ENCODE measurements around the gene FGF14.

FGF14 gene

GRCh38 chr13:102312841-102313240 is 89.0 kb downstream of the FGF14 start (continued):
- TF ChIP-seq REST (tag by site-specific recombination; IDR thresholded peaks at IDR 0.05) (no peak), ZNF623 (tag by site-specific recombination; IDR thresholded peaks at IDR 0.05) (no peak)

- no peak overlapping the region for H3K4me3 ChIP-seq (ENCODE audit: low read depth, low read length)
- no peak overlapping the region for H3K27ac ChIP-seq (ENCODE audit: extremely low read depth, low read depth, low read length)
- no peaks in the 10 kb centered on the region for H3K4me1 ChIP-seq (ENCODE audit: control insufficient read depth, insufficient read depth, low read length)
- no peaks in the 10 kb centered on the region for H3K36me3 ChIP-seq (ENCODE audit: control insufficient read depth in 2 of 2, insufficient read depth in 1 of 2, low read length in 2 of 2)
- ChIA-PET CTCF (no interaction called here), POLR2A (no interaction called here)
- TF ChIP-seq ZNF10 (tag by site-specific recombination; IDR thresholded peaks at IDR 0.05) (no peak), ZNF707 (tag by site-specific recombination; IDR thresholded peaks at IDR 0.05) (no peak), ZNF138 (tag by site-specific recombination; IDR thresholded peaks at IDR 0.05; ENCODE audit: borderline replicate concordance) (no peak)
- no peaks in the 10 kb centered on the region for H3K9me3 ChIP-seq (ENCODE audit: control insufficient read depth, insufficient read depth, low read depth, low read length)
These were observed 89.9 kb downstream of the FGF14 start for GRCh38 chr13:102311901-102312300.

GRCh38 chr13:102311419-102311796 is 90.4 kb downstream of the FGF14 start:
- no peak overlapping the region for H3K4me3 ChIP-seq (ENCODE audit: low read depth, low read length)
- no peak overlapping the region for H3K27ac ChIP-seq (ENCODE audit: extremely low read depth, low read depth, low read length)
- ChIA-PET CTCF (no interaction called here), POLR2A (no interaction called here)
- no peaks in the 10 kb centered on the region for H3K36me3 ChIP-seq (ENCODE audit: control insufficient read depth in 2 of 2, insufficient read depth in 1 of 2, low read length in 2 of 2)
- H3K4me1 ChIP-seq (ENCODE audit: control insufficient read depth, insufficient read depth, low read length) = no peaks in the 10 kb centered on the region
- H3K9me3 ChIP-seq (ENCODE audit: control insufficient read depth, insufficient read depth, low read depth, low read length) = no peaks in the 10 kb centered on the region
- TF ChIP-seq MYNN (tag by site-specific recombination; IDR thresholded peaks at IDR 0.05; ENCODE audit: borderline replicate concordance) (no peak), ZFHX2 (tag by site-specific recombination; conservative IDR thresholded peaks at IDR 0.05) (no peak), ZNF169 (tag by site-specific recombination; IDR thresholded peaks at IDR 0.05) (no peak), ZNF747 (tag by site-specific recombination; IDR thresholded peaks at IDR 0.05) (no peak), ZNF488 (tag by site-specific recombination; IDR thresholded peaks at IDR 0.05) (no peak), ZNF664 (tag by site-specific recombination; IDR thresholded peaks at IDR 0.05) (no peak)

GRCh38 chr13:102310691-102311418 is 91.0 kb downstream of the FGF14 start:
- Histone ChIP-seq H3K4me1 (ENCODE audit: control insufficient read depth, insufficient read depth, low read length) (no peaks in the 10 kb centered on the region), H3K4me3 (ENCODE audit: low read depth, low read length) (no peak overlapping the region), H3K9me3 (ENCODE audit: control insufficient read depth, insufficient read depth, low read depth, low read length) (no peaks in the 10 kb centered on the region), H3K36me3 (ENCODE audit: control insufficient read depth in 2 of 2, insufficient read depth in 1 of 2, low read length in 2 of 2) (no peaks in the 10 kb centered on the region), H3K27ac (ENCODE audit: extremely low read depth, low read depth, low read length) (no peak overlapping the region)
- ChIA-PET POLR2A (no interaction called here), CTCF (no interaction called here)
- TF ChIP-seq ZNF112 (tag by site-specific recombination; IDR thresholded peaks at IDR 0.05) = no peak
- no peak for TF ChIP-seq SP7 (tag by site-specific recombination; IDR thresholded peaks at IDR 0.05)
- TF ChIP-seq ZNF121 (tag by site-specific recombination; IDR thresholded peaks at IDR 0.05) = no peak
- TF ChIP-seq ZNF555 (tag by site-specific recombination; conservative IDR thresholded peaks at IDR 0.05) = no peak
- TF ChIP-seq MEIS1 (CRISPR knock-in tag; IDR thresholded peaks at IDR 0.05; ENCODE audit: borderline replicate concordance) = no peak
- TF ChIP-seq ZNF391 (tag by site-specific recombination; IDR thresholded peaks at IDR 0.05; ENCODE audit: borderline replicate concordance, low read depth) = no peak
- no peak for TF ChIP-seq ZNF670 (tag by site-specific recombination; IDR thresholded peaks at IDR 0.05; ENCODE audit: low read depth)
- no peak for TF ChIP-seq ZFP41 (tag by site-specific recombination; IDR thresholded peaks at IDR 0.05; ENCODE audit: borderline replicate concordance)
- no peak for TF ChIP-seq ZNF354C (tag by site-specific recombination; IDR thresholded peaks at IDR 0.05; ENCODE audit: borderline replicate concordance, low read depth)
- TF ChIP-seq ZNF596 (tag by site-specific recombination; IDR thresholded peaks at IDR 0.05) = no peak
- no peak for TF ChIP-seq ZNF423 (tag by site-specific recombination; IDR thresholded peaks at IDR 0.05)
- TF ChIP-seq ZNF610 (tag by site-specific recombination; IDR thresholded peaks at IDR 0.05; ENCODE audit: borderline replicate concordance) = no peak
- TF ChIP-seq ELK4 (IDR thresholded peaks at IDR 0.05; ENCODE audit: borderline replicate concordance, low read depth, low read length) = no peak
